GM23338 (cell line): ENCODE results near the gene BTNL2. TPM values are rescaled to one million over a fixed set of nuclear protein-coding genes. Genes with fewer than 3 reads are reported as not detected.

Experiments used
- ATAC-seq: fragments of 200-7000 bp; cut with Tn5 transposase; 3 replicates; pipeline ENCODE4 v1.9.1; 2020
- DNase-seq: peaks from one replicate; pipeline ENCODE4 v3.0.0-alpha.2; 2015; ENCODE audit warnings: low spot score
- H2AFZ ChIP-seq: fragments of 200-600 bp; sonication (generic); 2 replicates; pipeline ENCODE4 v1.8.0; 2016; ENCODE audit warnings: antibody characterized with exemption, mild to moderate bottlenecking, moderate library complexity
- H3F3A ChIP-seq: fragments of 200-600 bp; sonication (generic); replicated peaks from 2 replicates; pipeline ENCODE4 v1.8.0; 2017; ENCODE audit warnings: antibody characterized with exemption, mixed run types, low read depth
- H3K27ac ChIP-seq: fragments of 200-600 bp; sonication (generic); 2 replicates; pipeline ENCODE4 v1.6.1; 2016; ENCODE audit warnings: low read depth
- H3K27me3 ChIP-seq: fragments of 200-600 bp; sonication (generic); 2 replicates; pipeline ENCODE4 v1.8.0; 2016; ENCODE audit warnings: mild to moderate bottlenecking, mixed run types, moderate library complexity; ENCODE audit not compliant: insufficient read depth
- H3K36me3 ChIP-seq: fragments of 200-600 bp; sonication (generic); 2 replicates; pipeline ENCODE4 v1.8.0; 2016; ENCODE audit warnings: mild to moderate bottlenecking; ENCODE audit not compliant: insufficient read depth
- H3K4me1 ChIP-seq: fragments of 200-600 bp; sonication (generic); 2 replicates; pipeline ENCODE4 v1.8.0; 2016; ENCODE audit warnings: mild to moderate bottlenecking, moderate library complexity; ENCODE audit not compliant: insufficient read depth
- H3K4me2 ChIP-seq: fragments of 200-600 bp; sonication (generic); 2 replicates; pipeline ENCODE4 v1.7.1; 2017; ENCODE audit warnings: mixed run types
- H3K4me3 ChIP-seq: fragments of 200-600 bp; sonication (generic); 2 replicates; pipeline ENCODE4 v1.6.1; 2016; ENCODE audit warnings: mixed run types
- H3K79me2 ChIP-seq: fragments of 200-600 bp; sonication (generic); replicated peaks from 2 replicates; pipeline ENCODE4 v1.8.0; 2017; ENCODE audit warnings: mild to moderate bottlenecking; ENCODE audit not compliant: insufficient read depth
- H3K9me2 ChIP-seq: fragments of 200-600 bp; sonication (generic); 2 replicates; pipeline ENCODE4 v1.8.0; 2017; ENCODE audit not compliant: insufficient read depth
- H4K20me1 ChIP-seq: fragments of 200-600 bp; sonication (generic); replicated peaks from 2 replicates; pipeline ENCODE4 v1.8.0; 2017; ENCODE audit warnings: mild to moderate bottlenecking; ENCODE audit not compliant: insufficient read depth
- H3K27ac Mint-ChIP-seq: 2 replicates; pipeline ENCODE4 v1.8.0; 2020; ENCODE audit warnings: inconsistent platforms, mild to moderate bottlenecking, moderate library complexity, mixed read lengths
- H3K27me3 Mint-ChIP-seq: 3 replicates; pipeline ENCODE4 v1.8.0; 2022; ENCODE audit warnings: low read depth, mild to moderate bottlenecking, moderate library complexity, mixed read lengths, inconsistent platforms; ENCODE audit not compliant: insufficient read depth, poor library complexity
- H3K36me3 Mint-ChIP-seq: 3 replicates; pipeline ENCODE4 v1.8.0; 2021; ENCODE audit warnings: low read depth, mild to moderate bottlenecking, inconsistent platforms, moderate library complexity, mixed read lengths
- H3K4me1 Mint-ChIP-seq: 3 replicates; pipeline ENCODE4 v1.8.0; 2020; ENCODE audit warnings: mild to moderate bottlenecking, inconsistent platforms, mixed read lengths
- H3K4me3 Mint-ChIP-seq: 3 replicates; pipeline ENCODE4 v1.8.0; 2021; ENCODE audit warnings: moderate library complexity, mild to moderate bottlenecking, inconsistent platforms, mixed read lengths
- H3K9me3 Mint-ChIP-seq: 3 replicates; pipeline ENCODE4 v1.8.0; 2020; ENCODE audit warnings: moderate library complexity, mild to moderate bottlenecking, inconsistent platforms, mixed read lengths
- JUNB ChIP-seq: IDR thresholded peaks from one replicate; pipeline ENCODE4 v1.6.1; 2016; ENCODE audit warnings: antibody characterized with exemption; ENCODE audit not compliant: unreplicated experiment
- NANOG ChIP-seq: IDR thresholded peaks from 2 replicates; pipeline ENCODE4 v1.6.1; 2016; ENCODE audit warnings: antibody characterized with exemption, borderline replicate concordance
- POLR2AphosphoS5 ChIP-seq: IDR thresholded peaks from 2 replicates; pipeline ENCODE4 v1.6.1; 2016; ENCODE audit warnings: antibody characterized with exemption, low read depth
- REST ChIP-seq: IDR thresholded peaks from one replicate; pipeline ENCODE4 v1.6.1; 2018; ENCODE audit warnings: antibody characterized with exemption; ENCODE audit not compliant: unreplicated experiment
- ZNF114 ChIP-seq: fragments of 250-450 bp; sonication (Bioruptor Pico); IDR thresholded peaks from 2 replicates; pipeline ENCODE4 v1.5.0; 2020; ENCODE audit warnings: mild to moderate bottlenecking, moderate library complexity
- ZNF462 ChIP-seq: fragments of 250-450 bp; sonication (Bioruptor Pico); IDR thresholded peaks from 2 replicates; pipeline ENCODE4 v1.5.0; 2020; ENCODE audit warnings: mild to moderate bottlenecking, moderate library complexity
- polyA plus RNA-seq: library from polyadenylated mRNA; unstranded; fragments of >200 nt; fragmentation: Nextera tagmentation; extraction: Ambion mirVana; gene quantifications from 2 replicates; pipeline ENCODE4 v1.2.1, GENCODE V29; 2016
- total RNA-seq: library from RNA; depleted of rRNA; stranded (reverse); fragments of >200 nt; shearing (Covaris generic); gene quantifications from 2 replicates; pipeline ENCODE4 v1.2.3, GENCODE V29; 2014

The BTNL2 gene
- total and polyA plus RNA-seq, 2 experiments from 2014 or later: not detected

DNA sequence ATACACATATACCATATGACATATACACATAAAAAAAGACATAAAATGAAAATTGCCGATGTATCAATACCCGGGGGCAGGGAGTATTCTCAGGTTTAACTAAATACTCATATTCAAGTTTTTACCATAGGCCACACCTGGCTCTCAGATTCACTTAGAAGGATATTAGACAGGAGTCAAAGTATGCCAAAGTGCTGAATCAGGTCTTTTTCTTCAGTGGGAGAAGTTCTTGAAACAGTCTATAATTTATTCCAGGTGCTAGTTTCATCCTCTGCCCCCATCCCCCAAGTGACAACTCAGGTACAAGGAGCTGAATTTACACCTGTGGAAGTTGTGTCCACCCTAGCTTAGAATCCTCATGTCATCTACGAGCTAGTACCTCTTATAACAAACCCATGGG, 24.2 kb upstream of the BTNL2 start (continued):
- no peak for TF ChIP-seq ZNF462
- TF ChIP-seq JUNB: no peak
- no peak for TF ChIP-seq REST

DNA sequence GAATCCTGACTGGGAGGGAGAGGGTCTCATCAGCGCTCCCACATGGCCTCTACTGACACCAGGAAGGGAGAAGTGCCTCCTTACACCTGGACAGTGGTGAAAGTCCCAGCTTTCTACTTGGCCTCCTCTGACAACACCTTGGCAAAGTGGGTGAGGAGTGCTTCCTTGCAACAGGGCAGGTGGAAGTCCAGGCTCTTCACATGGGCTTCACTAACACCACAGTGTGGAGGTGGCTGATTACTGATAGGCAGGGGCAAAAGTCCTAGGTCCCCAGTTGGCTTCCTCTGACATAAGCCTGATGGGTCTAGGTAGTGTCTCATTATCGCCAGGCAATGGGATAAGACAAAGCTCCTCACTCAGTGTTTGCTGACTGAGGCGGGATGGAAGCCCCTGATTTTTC, 23.2 kb upstream of the BTNL2 start:
- no peak overlapping the region for H3K4me3 Mint-ChIP-seq
- no peak for ATAC-seq
- H3K4me1 ChIP-seq: no peaks in the 10 kb centered on the region
- TF ChIP-seq ZNF462 (no peak), POLR2AphosphoS5 (no peak), ZNF114 (CRISPR knock-in tag) (no peak), NANOG (no peak)

More for the DNA sequence above, 23.2 kb upstream of the BTNL2 start:
- Histone ChIP-seq H3K9me2 (no peaks in the 10 kb centered on the region), H3K27ac (no peak overlapping the region), H3K4me3 (no peak overlapping the region), H3K79me2 (no peaks in the 10 kb centered on the region), H2AFZ (no peak overlapping the region), H3K4me2 (no peak overlapping the region), H3K36me3 (no peaks in the 10 kb centered on the region), H4K20me1 (no peaks in the 10 kb centered on the region), H3F3A (no peaks in the 10 kb centered on the region), H3K27me3 (no peaks in the 10 kb centered on the region)
- Mint-ChIP-seq H3K9me3 (no peaks in the 10 kb centered on the region), H3K4me1 (no peaks in the 10 kb centered on the region), H3K36me3 (no peaks in the 10 kb centered on the region), H3K27ac (no peak overlapping the region), H3K27me3 (no peaks in the 10 kb centered on the region)
- no peak for DNase-seq
